ENCODE results near the gene BMP7. TPM values are rescaled to one million over a fixed set of nuclear protein-coding genes. Genes with fewer than 3 reads are reported as not detected.
"Not testable (repeated sequence)": the region's sequence is repeated elsewhere in the genome, so short reads cannot be mapped to it uniquely, and the experiment has no call there.

Gene BMP7
- total and polyA plus RNA-seq, 2 experiments from 2014 or later, result 15.9 to 22.8 TPM

DNA sequence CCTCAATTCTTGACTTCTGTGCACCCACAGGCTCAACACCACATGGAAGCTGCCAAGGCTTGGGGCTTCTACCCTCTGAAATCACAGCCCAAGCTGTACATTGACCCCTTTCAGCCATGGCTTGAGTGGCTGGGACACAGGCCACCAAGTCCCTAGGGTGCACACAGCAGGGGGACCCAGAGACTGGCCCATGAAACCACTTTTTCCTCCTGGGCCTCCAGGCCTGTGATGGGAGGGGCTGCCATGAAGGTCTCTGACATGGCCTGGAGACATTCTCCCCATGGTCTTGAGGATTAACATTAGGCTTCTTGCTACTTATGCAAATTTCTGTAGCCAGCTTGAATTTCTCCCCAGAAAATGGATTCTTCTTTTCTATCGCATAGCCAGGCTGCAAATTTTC, 26.7 kb downstream of the BMP7 start:
- H3K36me3 ChIP-seq (ENCODE audit: insufficient read depth); H3K79me2 ChIP-seq (replicated peaks; ENCODE audit: insufficient read depth); H3K4me2 ChIP-seq; H3K4me3 ChIP-seq; H3K4me1 ChIP-seq (ENCODE audit: insufficient read depth); H3K27me3 ChIP-seq (ENCODE audit: insufficient read depth); H4K20me1 ChIP-seq (replicated peaks; ENCODE audit: insufficient read depth); H3K4me3 Mint-ChIP-seq; H2AFZ ChIP-seq; H3F3A ChIP-seq (replicated peaks; ENCODE audit: low read depth); H3K27ac ChIP-seq (ENCODE audit: low read depth); ATAC-seq; H3K27ac Mint-ChIP-seq; DNase-seq (ENCODE audit: low spot score); H3K27me3 Mint-ChIP-seq (ENCODE audit: insufficient read depth, low read depth, poor library complexity); H3K9me2 ChIP-seq (ENCODE audit: insufficient read depth): not testable (repeated sequence)
- Mint-ChIP-seq H3K36me3 (ENCODE audit: low read depth) (peaks cover 27% of the 10 kb centered on the region), H3K4me1 (peaks cover 11% of the 10 kb centered on the region), H3K9me3 (peaks cover 27% of the 10 kb centered on the region)

- not testable (repeated sequence) for ATAC-seq, H3K4me3 Mint-ChIP-seq
- peaks cover 27% of the 10 kb centered on the region for H3K36me3 Mint-ChIP-seq (ENCODE audit: low read depth)
Measured at GRCh38 chr20:57239324-57239723, 27.1 kb downstream of the BMP7 start.

GRCh38 chr20:57238089-57238488, 28.4 kb downstream of the BMP7 start:
- H3K4me1 Mint-ChIP-seq, result peaks cover 1% of the 10 kb centered on the region; the same call in 2 of the 3 replicates
- Histone ChIP-seq H3K9me2 (ENCODE audit: insufficient read depth) (peaks cover 3% of the 10 kb centered on the region; the same call in 1 of the 2 replicates), H3K4me2 (no peak overlapping the region), H3K27ac (ENCODE audit: low read depth) (no peak overlapping the region), H3K4me3 (no peak overlapping the region), H3K4me1 (ENCODE audit: insufficient read depth) (peaks cover 6% of the 10 kb centered on the region), H3K36me3 (ENCODE audit: insufficient read depth) (no peaks in the 10 kb centered on the region), H3K27me3 (ENCODE audit: insufficient read depth) (no peaks in the 10 kb centered on the region), H2AFZ (no peak overlapping the region), H3K79me2 (replicated peaks; ENCODE audit: insufficient read depth) (peaks cover 8% of the 10 kb centered on the region; the same call in 1 of the 2 replicates), H4K20me1 (replicated peaks; ENCODE audit: insufficient read depth) (no peaks in the 10 kb centered on the region), H3F3A (replicated peaks; ENCODE audit: low read depth) (no peaks in the 10 kb centered on the region)
- no peak overlapping the region for H3K27ac Mint-ChIP-seq
- no peak for ATAC-seq
- DNase-seq (ENCODE audit: low spot score), result no peak
- peaks cover 27% of the 10 kb centered on the region for H3K36me3 Mint-ChIP-seq (ENCODE audit: low read depth)
- H3K27me3 Mint-ChIP-seq (ENCODE audit: insufficient read depth, low read depth, poor library complexity), result peaks cover 3% of the 10 kb centered on the region
- no peak overlapping the region for H3K4me3 Mint-ChIP-seq
- H3K9me3 Mint-ChIP-seq, result peaks cover 27% of the 10 kb centered on the region
- TF ChIP-seq JUNB (IDR thresholded peaks at IDR 0.05; ENCODE audit: unreplicated experiment) (no peak), POLR2AphosphoS5 (IDR thresholded peaks at IDR 0.05; ENCODE audit: low read depth) (no peak), ZNF114 (CRISPR knock-in tag; IDR thresholded peaks at IDR 0.05) (no peak), STAT1 (IDR thresholded peaks at IDR 0.05; ENCODE audit: unreplicated experiment) (no peak), ZNF331 (CRISPR knock-in tag; IDR thresholded peaks at IDR 0.05; ENCODE audit: low read depth) (no peak), CTCF (conservative IDR thresholded peaks at IDR 0.05; ENCODE audit: low read depth in 2 of 2) (no peak), CREB1 (CRISPR knock-in tag; IDR thresholded peaks at IDR 0.05; ENCODE audit: low read depth) (no peak)
- TF ChIP-seq, protein P1, sequence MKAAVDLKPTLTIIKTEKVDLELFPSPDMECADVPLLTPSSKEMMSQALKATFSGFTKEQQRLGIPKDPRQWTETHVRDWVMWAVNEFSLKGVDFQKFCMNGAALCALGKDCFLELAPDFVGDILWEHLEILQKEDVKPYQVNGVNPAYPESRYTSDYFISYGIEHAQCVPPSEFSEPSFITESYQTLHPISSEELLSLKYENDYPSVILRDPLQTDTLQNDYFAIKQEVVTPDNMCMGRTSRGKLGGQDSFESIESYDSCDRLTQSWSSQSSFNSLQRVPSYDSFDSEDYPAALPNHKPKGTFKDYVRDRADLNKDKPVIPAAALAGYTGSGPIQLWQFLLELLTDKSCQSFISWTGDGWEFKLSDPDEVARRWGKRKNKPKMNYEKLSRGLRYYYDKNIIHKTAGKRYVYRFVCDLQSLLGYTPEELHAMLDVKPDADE (IDR thresholded peaks at IDR 0.05), result no peak
- TF ChIP-seq, protein P2, sequence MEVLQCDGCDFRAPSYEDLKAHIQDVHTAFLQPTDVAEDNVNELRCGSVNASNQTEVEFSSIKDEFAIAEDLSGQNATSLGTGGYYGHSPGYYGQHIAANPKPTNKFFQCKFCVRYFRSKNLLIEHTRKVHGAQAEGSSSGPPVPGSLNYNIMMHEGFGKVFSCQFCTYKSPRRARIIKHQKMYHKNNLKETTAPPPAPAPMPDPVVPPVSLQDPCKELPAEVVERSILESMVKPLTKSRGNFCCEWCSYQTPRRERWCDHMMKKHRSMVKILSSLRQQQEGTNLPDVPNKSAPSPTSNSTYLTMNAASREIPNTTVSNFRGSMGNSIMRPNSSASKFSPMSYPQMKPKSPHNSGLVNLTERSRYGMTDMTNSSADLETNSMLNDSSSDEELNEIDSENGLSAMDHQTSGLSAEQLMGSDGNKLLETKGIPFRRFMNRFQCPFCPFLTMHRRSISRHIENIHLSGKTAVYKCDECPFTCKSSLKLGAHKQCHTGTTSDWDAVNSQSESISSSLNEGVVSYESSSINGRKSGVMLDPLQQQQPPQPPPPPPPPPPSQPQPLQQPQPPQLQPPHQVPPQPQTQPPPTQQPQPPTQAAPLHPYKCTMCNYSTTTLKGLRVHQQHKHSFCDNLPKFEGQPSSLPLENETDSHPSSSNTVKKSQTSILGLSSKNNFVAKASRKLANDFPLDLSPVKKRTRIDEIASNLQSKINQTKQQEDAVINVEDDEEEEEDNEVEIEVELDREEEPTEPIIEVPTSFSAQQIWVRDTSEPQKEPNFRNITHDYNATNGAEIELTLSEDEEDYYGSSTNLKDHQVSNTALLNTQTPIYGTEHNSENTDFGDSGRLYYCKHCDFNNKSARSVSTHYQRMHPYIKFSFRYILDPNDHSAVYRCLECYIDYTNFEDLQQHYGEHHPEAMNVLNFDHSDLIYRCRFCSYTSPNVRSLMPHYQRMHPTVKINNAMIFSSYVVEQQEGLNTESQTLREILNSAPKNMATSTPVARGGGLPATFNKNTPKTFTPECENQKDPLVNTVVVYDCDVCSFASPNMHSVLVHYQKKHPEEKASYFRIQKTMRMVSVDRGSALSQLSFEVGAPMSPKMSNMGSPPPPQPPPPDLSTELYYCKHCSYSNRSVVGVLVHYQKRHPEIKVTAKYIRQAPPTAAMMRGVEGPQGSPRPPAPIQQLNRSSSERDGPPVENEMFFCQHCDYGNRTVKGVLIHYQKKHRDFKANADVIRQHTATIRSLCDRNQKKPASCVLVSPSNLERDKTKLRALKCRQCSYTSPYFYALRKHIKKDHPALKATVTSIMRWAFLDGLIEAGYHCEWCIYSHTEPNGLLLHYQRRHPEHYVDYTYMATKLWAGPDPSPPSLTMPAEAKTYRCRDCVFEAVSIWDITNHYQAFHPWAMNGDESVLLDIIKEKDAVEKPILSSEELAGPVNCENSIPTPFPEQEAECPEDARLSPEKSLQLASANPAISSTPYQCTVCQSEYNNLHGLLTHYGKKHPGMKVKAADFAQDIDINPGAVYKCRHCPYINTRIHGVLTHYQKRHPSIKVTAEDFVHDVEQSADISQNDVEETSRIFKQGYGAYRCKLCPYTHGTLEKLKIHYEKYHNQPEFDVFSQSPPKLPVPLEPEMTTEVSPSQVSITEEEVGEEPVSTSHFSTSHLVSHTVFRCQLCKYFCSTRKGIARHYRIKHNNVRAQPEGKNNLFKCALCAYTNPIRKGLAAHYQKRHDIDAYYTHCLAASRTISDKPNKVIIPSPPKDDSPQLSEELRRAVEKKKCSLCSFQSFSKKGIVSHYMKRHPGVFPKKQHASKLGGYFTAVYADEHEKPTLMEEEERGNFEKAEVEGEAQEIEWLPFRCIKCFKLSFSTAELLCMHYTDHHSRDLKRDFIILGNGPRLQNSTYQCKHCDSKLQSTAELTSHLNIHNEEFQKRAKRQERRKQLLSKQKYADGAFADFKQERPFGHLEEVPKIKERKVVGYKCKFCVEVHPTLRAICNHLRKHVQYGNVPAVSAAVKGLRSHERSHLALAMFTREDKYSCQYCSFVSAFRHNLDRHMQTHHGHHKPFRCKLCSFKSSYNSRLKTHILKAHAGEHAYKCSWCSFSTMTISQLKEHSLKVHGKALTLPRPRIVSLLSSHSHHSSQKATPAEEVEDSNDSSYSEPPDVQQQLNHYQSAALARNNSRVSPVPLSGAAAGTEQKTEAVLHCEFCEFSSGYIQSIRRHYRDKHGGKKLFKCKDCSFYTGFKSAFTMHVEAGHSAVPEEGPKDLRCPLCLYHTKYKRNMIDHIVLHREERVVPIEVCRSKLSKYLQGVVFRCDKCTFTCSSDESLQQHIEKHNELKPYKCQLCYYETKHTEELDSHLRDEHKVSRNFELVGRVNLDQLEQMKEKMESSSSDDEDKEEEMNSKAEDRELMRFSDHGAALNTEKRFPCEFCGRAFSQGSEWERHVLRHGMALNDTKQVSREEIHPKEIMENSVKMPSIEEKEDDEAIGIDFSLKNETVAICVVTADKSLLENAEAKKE (CRISPR knock-in tag; IDR thresholded peaks at IDR 0.05), result no peak

More at GRCh38 chr20:57239324-57239723, 27.1 kb downstream of the BMP7 start:
- H4K20me1 ChIP-seq (replicated peaks; ENCODE audit: insufficient read depth); DNase-seq (ENCODE audit: low spot score); H3K27me3 ChIP-seq (ENCODE audit: insufficient read depth); H3K4me1 ChIP-seq (ENCODE audit: insufficient read depth); H3K79me2 ChIP-seq (replicated peaks; ENCODE audit: insufficient read depth); H2AFZ ChIP-seq; H3K4me3 ChIP-seq; H3K27ac Mint-ChIP-seq; H3K4me1 Mint-ChIP-seq; H3K27me3 Mint-ChIP-seq (ENCODE audit: insufficient read depth, low read depth, poor library complexity); H3K9me2 ChIP-seq (ENCODE audit: insufficient read depth); H3F3A ChIP-seq (replicated peaks; ENCODE audit: low read depth); H3K27ac ChIP-seq (ENCODE audit: low read depth); H3K36me3 ChIP-seq (ENCODE audit: insufficient read depth); H3K4me2 ChIP-seq: not testable (repeated sequence)
- H3K9me3 Mint-ChIP-seq, result peaks cover 27% of the 10 kb centered on the region

All from GM23338 (cell line).